Measurements from ENCODE around the gene SEC22B.
"Not testable (repeated sequence)": the region's sequence is repeated elsewhere in the genome, so short reads cannot be mapped to it uniquely, and the experiment has no call there.

The SEC22B gene

DNA sequence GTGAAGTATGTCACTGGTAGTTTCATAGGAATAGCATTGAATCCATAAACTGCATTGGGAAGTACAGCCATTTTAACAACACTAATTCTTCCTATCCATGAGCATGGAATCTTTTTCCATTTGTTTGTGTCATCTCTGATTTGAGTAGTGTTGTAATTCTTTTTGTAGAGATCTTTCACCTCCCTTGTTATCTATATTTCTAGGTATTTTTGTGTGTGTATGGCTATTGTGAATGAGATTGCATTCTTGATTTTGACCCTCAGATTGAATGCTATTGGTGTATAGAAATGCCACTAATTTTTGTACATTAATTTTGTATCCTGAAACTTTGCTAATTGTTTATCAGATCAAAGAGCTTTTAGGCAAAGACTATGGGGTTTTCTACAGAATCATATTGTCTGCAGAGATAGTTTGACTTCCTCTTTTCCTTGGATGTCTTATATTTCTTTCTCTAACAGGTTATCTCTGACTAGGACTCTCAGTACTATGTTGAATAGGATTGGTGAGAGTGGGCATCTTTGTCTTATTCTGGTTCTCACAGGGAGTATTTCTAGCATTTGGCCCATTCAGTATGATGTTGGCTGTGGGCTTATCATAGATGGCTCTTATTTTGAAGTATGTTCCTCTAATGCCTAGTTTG is 26.8 kb downstream of the SEC22B start:
- DNase-seq (ENCODE audit: low read depth in 3 of 3, low spot score in 1 of 3), result not testable (repeated sequence)

DNA sequence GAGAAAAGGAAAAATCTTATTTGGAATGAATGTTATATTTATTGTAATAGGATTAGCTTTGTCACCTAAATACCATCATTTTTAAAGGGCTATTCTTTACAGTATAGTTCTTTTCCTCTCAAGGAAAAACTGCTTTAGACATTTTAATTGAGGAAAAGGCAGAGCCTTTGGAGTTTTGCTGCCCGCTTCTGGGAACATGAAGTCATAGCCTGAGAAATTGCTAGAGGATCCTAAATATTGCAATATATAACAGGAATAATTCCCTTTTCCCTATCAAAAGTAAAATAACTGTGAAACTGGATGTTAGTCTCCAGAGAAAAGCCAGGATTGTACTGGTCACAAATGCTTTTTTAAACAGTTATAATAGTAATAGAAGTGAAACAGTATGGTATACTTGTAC is 30.5 kb downstream of the SEC22B start:
- not testable (repeated sequence) for DNase-seq (ENCODE audit: low read depth in 3 of 3, low spot score in 1 of 3)

DNA sequence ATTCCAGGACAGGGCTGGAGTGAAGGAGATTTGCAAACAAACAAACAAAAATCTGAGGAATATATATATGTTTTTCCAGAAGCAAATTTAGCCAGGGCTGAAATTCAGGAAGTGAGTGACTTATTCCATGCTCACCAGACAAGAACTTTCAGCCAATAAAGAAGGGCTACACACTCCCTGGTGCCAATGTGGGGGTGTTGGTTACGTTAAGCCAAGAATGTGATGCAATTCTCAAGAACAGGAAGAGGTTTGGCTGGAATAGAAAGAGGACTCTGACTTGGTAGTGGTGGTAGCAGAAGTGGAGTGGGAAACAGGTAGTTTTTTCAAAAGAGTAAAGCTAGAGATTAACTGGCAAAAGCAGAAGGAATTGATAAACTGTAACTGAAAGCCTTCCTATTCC is 31.7 kb downstream of the SEC22B start:
- not testable (repeated sequence) for DNase-seq (ENCODE audit: low read depth in 3 of 3, low spot score in 1 of 3)

DNA sequence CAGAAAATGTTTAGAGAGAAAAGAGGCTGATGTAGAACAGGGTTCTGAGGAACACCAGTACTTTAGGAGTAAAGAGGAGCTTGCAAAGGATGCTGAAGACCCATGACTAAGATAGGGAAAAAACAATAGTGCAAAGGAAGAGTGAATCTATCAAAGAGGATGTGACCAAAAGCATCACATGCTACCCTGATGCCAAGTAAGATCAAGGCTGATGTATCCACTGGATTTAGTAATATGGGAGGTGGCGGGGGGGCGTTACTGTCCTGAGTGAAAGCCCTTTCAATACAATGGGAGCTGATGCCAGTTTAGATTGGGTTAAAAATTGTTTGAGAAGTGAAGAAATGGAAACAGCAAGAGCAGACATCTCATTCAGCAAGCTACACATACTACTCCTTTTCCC is 32.2 kb downstream of the SEC22B start:
- not testable (repeated sequence) for DNase-seq (ENCODE audit: low read depth in 3 of 3, low spot score in 1 of 3)

- not testable (repeated sequence) for DNase-seq (ENCODE audit: low read depth in 3 of 3, low spot score in 1 of 3)
Measured at GRCh38 chr1:120143334-120143733, 33.0 kb downstream of the SEC22B start.

DNA sequence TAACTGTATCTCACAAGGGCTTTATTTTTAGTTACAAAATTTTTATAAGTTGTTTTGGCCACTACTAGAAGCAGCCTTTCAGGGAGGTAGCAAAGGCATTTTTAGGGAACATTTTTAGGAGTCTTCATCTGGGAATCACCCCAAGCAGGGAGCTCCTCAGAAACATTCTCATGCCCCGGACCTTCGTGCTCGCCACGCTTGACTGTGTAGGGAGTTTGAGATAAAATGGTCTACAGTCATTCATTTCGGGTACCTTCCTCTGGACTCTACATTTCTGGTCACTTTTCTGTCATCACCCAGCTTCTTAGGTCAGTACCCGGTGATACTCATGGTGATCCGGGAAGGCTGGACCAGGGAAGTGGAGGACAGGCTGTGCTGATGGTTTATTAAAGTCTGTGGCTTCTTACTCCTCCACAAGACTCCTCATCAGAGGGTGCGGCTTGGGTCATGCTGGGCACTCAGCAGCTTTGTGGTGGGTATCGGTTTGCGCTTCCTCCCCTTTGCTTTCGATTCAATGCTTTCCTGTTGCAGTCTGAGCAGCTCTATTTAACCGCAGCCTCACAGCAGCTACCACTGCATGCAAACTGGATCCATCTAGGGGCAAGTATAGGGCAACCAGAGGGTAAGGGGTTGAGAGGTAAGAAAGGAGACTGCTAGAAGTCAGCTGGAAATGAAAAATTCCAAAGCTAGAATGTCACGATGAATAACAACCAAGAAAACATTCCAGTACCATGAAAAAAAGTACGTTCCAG is 33.6 kb downstream of the SEC22B start:
- peak; percentile 9 to 17 (median 12) for DNase-seq (ENCODE audit: low read depth in 3 of 3, low spot score in 1 of 3)

- DNase-seq (ENCODE audit: low read depth in 3 of 3, low spot score in 1 of 3), result not testable (repeated sequence)
Measured at GRCh38 chr1:120141865-120142264, 34.5 kb downstream of the SEC22B start.

DNA sequence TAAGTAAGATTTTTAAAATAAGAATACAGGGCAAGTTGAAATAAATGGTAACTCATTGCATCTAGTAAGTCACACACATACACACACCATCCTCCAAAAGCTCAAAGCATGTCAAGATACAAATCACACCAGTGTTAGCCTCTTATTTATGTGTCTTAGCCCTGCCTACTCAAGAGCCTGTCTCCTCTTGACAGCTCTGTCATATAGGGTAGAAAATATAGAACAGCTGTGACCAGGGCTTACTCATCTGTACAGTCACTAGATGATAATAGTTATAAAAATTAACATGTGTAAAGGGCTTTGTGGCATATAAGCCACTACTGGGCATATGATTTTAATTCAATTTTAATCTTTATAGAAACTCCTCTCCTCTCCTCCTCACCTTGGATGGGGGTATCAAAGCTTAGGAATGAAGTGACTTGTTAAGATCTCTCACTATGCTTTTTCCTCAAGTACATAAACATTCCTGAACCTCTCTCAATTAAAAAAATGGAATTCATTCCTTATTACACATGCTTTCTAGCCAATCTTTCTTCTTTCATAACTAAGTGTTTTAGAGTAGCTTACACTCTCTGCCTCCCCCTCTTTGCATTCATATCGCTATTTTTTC is 35.6 kb downstream of the SEC22B start:
- not testable (repeated sequence) for DNase-seq (ENCODE audit: low read depth in 3 of 3, low spot score in 1 of 3)

DNA sequence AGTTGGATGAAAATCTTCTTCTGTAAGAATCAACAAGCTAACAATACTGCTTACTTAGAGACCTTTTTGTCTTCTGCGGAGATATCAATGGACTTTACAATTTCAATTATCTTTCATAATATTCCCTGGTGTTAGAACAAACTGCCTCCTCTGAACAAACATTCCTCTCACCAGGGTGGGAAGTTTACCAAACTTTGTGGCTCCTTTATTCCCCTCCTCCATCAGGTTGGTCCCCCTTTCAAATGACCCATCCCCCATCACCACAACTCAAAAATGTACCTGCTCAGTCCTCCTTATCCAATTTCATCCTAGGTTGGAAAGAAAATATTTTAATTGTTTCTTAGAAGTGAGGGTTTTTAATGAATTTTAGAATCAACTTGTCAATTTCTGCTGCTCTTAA is 40.2 kb downstream of the SEC22B start:
- DNase-seq (ENCODE audit: low read depth in 3 of 3, low spot score in 1 of 3), result not testable (repeated sequence)

GRCh38 chr1:120133928-120134325 is 42.4 kb downstream of the SEC22B start:
- not testable (repeated sequence) for DNase-seq (ENCODE audit: low read depth in 3 of 3, low spot score in 1 of 3)

DNA sequence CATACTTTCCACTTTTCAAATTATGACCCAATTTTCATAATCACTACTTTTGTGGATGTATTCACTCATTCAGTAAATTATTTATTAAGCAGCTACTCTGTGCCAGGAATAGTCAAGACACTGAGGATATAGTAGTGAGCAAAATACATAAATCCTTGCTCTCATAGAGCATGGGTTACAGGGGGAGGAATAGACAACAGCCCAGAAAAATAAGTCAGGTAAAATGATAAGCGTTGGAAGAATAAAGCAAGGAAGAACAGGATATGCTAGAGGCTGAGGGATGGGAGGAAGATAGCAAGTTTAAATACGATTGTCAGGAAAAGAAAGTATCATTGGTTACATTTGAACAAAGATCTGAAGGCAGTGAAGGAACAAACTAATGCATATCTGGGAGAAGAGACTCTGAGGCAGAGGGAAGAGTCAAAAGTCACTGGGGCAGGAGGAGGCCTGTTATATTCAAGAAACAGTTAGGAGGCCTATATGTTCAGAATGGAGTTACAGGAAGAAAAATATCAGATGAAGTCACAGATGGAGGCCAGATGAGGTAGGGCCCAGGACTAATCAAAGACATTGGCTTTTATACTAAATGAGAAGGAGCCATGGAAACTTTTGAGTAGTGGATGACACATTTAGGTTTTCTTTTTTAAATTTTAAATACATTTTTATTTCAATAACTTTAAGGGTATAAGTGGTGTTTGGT is 42.9 kb downstream of the SEC22B start:
- no peak for DNase-seq (ENCODE audit: low read depth in 3 of 3, low spot score in 1 of 3)

DNA sequence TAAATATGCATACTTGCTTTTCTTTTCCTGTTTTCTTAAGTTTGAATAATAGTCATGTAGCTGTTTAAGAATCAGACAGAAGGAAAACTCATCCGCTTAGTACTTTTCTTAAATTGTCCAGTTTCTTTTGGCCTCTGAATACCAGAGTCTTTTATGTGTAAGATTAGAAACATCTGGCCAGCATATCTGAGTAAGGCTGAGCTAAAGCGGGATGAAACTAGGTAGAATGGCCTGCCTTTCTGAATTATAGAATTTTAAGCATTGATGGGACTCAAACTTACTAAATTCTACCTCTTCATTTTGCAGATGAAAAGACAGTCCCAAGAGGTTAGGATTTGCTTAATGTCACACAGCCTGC is 43.9 kb downstream of the SEC22B start:
- not testable (repeated sequence) for DNase-seq (ENCODE audit: low read depth in 3 of 3, low spot score in 1 of 3)

- DNase-seq (ENCODE audit: low read depth in 3 of 3, low spot score in 1 of 3), result not testable (repeated sequence)
Measured at GRCh38 chr1:120131611-120132405, 44.5 kb downstream of the SEC22B start.

DNA sequence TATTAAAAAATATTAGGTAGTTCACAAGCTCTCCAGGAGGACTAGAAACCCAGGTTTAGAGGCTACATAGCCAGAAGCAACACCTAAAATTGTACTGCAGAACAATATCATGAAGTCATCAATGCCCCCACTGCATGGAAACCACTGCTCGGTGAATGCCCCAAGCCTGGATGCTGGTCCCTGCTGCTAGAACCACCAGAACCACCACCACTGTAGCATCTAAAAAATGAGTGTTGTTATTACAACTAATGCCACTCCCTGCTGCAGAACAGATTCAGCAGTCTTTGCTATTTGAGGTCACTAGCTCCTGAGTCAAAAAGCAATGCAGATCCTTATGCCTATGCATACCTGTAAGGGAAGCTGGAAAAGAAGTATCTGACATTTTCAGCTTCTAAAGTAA is 48.4 kb downstream of the SEC22B start:
- DNase-seq (ENCODE audit: low read depth in 3 of 3, low spot score in 1 of 3), result not testable (repeated sequence)

DNA sequence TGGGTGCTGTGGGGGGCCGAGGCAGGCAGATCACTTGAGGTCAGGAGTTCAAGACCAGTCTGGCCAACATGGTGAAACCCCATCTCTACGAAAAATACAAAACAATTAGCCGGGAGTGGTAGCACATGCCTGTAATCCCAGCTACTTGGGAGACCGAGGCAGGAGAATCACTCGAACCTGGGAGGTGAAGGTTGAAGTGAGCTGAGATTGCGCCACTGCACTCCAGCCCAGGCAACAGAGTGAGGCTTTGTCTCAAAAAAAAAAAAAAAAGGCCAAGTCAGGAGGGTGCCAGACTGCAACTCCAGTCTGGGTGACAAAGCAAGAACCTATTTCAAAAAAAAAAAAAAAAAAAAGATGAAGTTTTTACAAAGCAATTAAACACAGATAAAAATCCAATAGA is 50.1 kb downstream of the SEC22B start:
- DNase-seq (ENCODE audit: low read depth in 3 of 3, low spot score in 1 of 3), result not testable (repeated sequence)

GRCh38 chr1:120124628-120125027 is 51.7 kb downstream of the SEC22B start:
- DNase-seq (ENCODE audit: low read depth in 3 of 3, low spot score in 1 of 3), result not testable (repeated sequence)

DNA sequence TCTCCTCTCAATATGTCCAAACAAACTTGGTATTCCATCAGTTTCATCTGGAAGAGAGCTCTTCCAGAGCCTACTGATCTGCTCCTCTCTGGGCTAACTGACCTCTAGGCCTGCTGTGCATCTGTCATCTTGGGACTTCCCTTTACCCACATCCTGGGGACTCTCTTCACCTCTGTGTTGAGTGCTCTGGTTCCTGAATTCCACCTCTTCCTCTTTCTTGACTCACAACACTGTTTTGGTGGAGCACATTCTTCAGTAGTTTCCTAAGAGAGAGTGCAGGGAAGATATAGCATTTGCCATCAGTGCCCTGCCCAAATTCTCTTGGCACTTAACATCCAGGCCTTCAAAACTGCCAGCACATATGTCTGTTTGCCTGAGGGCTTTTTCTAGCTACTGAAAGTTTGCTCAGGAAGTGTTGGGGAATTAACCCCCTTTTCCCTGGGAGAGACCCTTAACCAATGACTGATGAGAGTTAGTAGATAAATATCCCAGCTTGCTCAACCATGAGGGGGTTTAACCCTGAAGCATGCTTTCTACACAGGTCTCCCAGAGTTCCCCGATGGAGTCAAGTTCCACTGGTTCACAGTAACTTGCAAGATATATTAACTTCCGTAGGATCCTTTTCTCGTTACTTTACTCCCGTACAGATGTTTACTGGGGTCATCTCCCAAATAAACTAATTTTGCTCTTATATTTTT is 52.4 kb downstream of the SEC22B start:
- not testable (repeated sequence) for DNase-seq (ENCODE audit: low read depth in 3 of 3, low spot score in 1 of 3)

- not testable (repeated sequence) for DNase-seq (ENCODE audit: low read depth in 3 of 3, low spot score in 1 of 3)
Measured at GRCh38 chr1:120122262-120122893, 53.9 kb downstream of the SEC22B start.

- not testable (repeated sequence) for DNase-seq (ENCODE audit: low read depth in 3 of 3, low spot score in 1 of 3)
Measured at GRCh38 chr1:120121830-120122229, 54.5 kb downstream of the SEC22B start.

GRCh38 chr1:120120525-120120924 is 55.8 kb downstream of the SEC22B start:
- not testable (repeated sequence) for DNase-seq (ENCODE audit: low read depth in 3 of 3, low spot score in 1 of 3)
